HG03457 (cell line): ENCODE results near the gene APBB1IP.

Source experiments
- ATAC-seq: cut with Tn5 transposase; IDR thresholded peaks from one replicate; pipeline ENCODE4 v1.9.1; 2021; ENCODE audit warnings: moderate number of reproducible peaks; ENCODE audit not compliant: unreplicated experiment

APBB1IP gene

GRCh38 chr10:26505491-26505890, 67.3 kb downstream of the APBB1IP start:
- no peak for ATAC-seq

DNA sequence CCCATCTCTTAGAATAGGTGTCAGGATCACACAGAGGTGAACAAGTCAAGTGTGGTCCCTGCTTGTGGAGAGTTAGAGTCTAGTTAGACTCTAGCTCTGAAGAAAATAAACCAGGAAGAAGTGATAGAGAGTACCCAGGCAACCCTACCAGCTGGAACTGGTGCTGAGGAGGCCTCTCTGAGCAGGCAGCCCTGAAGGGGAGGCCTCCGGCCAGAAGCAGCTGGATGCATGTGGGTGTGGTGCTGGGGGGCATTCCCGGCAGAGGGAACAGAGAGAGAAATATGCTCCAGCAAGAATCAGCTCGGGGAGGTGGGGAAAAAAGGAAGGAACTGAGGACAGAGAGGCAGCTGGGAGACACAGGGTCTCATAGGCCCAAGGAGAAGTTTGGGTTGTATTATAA, 68.6 kb downstream of the APBB1IP start:
- ATAC-seq, result no peak

DNA sequence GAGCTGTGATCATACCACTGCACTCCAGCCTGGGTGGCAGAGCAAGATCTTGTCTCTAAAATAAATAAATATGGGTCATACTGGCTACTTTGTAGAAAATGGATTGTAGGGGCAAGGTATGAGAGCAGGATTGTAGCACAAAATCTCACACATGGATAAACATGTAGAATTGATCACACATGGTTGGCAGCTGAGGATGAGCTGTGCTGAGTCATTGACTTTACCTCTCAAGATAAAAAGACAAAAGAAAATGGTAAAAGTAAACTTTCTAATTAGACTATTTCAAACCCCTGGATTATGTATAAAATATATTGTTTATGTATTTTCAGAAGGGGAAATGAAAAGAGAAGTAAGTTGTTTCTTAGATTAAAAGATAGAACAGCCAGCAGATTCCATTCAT, 69.3 kb downstream of the APBB1IP start:
- ATAC-seq, result no peak

DNA sequence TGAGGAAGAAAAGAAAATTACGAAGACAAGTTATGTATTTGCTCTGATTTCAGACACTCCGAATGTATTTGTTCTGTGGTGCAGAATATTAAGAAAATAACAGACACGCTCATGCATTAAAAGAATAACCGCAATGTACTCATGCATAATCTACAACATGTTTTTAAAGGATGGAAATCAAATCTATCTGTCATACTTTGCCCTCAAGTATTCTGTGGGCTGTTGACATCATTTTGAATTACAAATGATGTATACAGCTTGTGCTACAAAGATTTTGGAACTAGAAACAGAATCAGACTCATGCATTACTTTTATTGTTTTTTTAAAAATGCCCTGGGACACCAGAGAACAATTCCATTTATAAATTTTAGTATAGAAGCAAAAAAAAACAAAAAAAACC, 69.9 kb downstream of the APBB1IP start:
- ATAC-seq, result no peak

GRCh38 chr10:26509307-26509706, 71.2 kb downstream of the APBB1IP start:
- ATAC-seq, result no peak

DNA sequence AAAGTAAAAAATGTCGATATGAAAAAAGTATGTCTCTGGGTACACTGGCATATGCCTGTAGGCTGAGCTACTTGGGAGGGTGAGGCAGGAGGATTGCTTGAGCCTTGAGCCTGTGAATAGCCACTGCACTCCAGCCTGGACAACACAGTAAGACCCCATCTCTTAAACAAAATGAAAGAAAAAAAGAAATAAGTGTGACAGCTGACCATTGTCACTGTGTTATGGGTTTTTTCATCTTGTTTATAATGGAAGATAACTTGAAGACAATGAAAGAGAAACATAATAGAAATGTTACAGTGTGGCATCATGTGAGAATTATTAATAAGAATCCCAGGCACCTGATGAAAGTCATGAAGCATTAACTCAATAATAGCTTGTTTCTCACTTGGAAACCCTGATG, 75.0 kb downstream of the APBB1IP start:
- ATAC-seq, result no peak

- no peak for ATAC-seq
Measured at GRCh38 chr10:26516540-26517101, 78.5 kb downstream of the APBB1IP start.

DNA sequence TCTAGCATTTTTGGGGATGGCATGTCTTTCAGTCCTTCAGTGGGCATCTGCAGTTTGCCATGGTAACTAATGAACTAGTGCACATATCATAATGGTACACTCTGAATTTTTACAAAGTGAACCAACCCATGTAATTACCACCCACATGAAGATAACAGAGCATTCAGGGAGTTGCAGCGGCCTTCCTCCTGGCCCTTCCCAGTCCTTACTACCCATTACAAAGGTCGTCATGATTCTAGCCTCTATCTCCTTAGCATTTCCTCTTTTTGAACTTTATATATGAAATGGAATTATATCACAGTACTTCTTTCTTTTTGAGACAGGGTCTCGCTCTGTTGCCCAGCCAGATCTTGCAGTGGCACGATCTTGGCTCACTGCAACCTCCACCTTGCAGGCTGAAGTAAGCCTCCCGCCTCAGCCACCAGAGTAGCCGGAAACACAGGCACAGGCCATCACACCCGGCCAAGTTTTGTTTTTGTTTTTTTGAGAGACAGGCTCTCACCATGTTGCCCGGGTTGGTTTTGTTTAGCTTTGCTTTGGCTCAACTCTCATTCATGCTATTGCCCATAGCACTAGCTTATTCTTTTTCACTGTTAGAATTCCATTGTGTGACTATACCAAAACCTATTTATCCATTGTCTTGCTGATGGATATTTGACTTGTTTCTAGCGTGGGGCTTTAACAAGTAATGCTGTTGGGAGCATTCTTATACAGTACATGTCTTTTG, 79.2 kb downstream of the APBB1IP start:
- ATAC-seq, result no peak

GRCh38 chr10:26519803-26520202, 81.7 kb downstream of the APBB1IP start:
- ATAC-seq, result no peak

DNA sequence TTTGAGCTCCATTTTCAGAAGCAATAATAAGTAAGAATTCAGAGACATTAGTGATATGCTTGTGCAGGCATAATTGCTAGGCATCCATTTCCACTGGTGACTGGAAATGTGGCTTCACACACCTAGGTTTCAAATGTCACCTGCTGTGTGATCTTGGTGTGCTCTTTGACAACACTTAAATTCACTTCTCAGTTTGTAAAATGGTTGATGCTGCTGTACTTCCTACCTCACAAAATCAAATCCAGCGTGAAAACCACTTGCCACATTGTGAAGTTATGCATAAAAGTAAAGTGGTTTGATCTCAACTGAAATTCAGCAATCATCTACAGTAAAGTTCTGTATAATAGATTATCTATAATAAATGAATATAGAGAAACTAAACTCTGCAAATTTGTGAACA, 82.4 kb downstream of the APBB1IP start:
- no peak for ATAC-seq

DNA sequence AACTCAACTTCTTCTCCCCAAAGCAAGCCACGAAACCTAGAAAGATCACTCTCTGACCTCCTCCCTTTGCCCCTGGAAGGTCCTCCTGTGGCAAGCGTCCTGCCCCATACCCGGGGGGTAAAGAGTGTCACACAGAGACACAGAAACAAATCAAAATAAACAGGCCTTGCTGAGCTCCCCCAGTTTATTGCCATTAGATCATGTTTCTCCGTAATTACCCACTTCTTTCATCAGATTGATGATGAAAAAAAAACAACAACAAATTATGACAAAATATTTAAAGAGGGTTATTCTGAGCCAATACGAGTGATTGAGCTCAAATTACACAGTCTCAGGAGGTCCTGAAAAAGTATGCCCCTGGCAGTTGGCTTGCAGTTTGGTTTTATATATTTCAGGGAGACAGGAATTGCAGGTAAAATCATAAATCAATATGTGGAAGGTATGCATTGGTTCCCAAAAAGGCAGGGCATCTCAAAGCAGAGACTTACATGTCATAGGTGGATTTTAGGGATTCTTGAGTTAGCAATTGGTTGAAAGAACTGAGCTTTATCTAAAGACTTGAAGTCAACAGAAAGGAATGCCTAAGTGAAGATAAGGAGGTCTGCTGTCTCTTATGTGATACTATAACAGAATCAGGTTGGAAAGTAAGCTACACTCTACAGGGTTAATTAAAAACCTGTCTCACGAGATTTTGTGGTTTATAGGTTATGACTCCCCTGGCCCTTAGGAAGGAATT, 86.2 kb downstream of the APBB1IP start:
- no peak for ATAC-seq

- no peak for ATAC-seq
Measured at GRCh38 chr10:26525586-26525985, 87.4 kb downstream of the APBB1IP start.

- ATAC-seq, result no peak
Measured at GRCh38 chr10:26527018-26527417, 88.9 kb downstream of the APBB1IP start.

DNA sequence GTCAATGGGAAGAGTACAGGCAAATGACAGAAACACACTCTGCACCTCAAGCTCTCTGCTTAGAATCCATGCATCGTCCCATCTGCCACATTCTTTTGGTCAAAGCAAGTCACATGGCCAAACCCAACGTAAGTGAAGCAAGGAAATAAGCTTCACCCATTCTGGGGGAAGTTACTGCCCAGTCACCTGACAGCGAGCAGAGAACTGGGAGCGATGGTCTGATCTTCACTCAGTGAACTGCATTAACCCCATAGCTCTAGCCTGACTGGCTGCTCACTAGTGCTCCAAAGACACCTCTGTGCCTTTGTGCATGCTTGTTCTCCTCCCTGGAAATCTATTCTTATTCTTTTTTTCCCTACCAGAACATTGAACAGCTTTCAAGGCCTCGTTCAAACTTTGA, 89.9 kb downstream of the APBB1IP start:
- no peak for ATAC-seq

GRCh38 chr10:26528715-26529393, 90.7 kb downstream of the APBB1IP start:
- ATAC-seq, result peak; percentile 64

DNA sequence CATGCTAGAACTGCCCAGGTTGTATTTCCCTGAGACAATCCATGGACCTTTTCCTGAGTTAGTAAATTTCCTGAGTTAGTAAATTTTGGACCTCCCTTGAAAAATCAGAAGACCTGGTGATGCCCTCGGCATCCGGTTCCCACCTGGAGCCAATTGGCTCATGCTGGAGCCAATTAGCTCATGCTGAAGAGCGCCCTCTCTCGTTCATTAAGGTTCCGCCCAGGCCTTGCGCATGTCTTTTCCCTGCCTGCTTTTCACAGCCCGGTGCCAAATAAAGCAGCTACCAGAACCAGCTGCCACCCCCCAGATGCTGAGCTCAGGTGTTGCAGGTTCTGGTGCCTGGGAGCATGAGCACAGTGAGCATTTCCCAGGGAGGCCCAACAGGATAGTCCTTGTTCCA, 96.2 kb downstream of the APBB1IP start:
- ATAC-seq, result no peak

GRCh38 chr10:26540601-26541000, 102.5 kb downstream of the APBB1IP start:
- no peak for ATAC-seq

GRCh38 chr10:26543567-26544306, 105.6 kb downstream of the APBB1IP start:
- peak; percentile 54 for ATAC-seq

GRCh38 chr10:26544932-26545331, 106.8 kb downstream of the APBB1IP start:
- ATAC-seq, result no peak

DNA sequence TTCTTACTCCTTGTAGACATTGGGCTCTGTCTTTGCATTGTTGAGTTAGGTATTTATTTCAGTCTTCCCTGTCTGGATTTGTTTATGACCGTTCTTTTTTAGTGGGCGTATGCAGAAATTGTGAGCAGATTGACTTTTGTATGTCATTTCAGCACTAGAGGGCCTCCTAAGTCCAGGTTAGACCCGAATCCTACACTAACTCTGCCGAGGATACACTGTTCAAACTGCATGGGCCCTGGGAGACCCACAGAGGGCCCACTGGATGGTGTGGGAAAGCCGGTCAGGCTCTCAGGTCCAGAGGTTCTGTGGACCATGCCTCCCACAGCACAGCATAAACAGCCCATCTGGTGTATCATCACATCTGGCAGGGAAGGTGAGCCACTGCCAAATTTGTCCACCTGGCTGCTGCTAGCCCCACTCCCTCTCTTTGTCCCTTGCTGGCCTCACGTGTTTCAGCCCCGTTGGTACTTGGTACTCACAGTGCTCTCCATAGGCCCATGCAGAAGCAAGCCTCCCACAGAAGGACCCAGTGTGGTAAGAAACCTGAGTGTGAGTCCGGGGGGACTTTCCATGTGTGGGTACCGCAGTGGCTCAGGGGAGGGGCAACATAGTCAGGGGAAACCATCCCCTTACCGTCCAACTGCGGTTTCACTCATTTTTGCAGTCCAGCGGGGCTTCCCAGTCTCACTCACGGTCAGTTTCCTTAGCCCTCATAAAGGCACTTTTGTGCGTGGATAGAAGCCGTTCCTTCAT, 112.8 kb downstream of the APBB1IP start:
- ATAC-seq, result no peak
